SK-N-MC (cell line): Measurements from ENCODE around the gene TAAR9.

Experiments
- EZH2 ChIP-seq: fragments of 200-600 bp; sonication (generic); IDR thresholded peaks from one replicate; pipeline ENCODE4 v1.6.1; 2017; ENCODE audit warnings: antibody characterized with exemption
- FOXP2 ChIP-seq: optimal IDR thresholded peaks from 2 replicates; pipeline ENCODE3; 2011; ENCODE audit warnings: mild to moderate bottlenecking, moderate library complexity; ENCODE audit not compliant: insufficient read depth; ENCODE audit errors: extremely low read length, control extremely low read depth
- POLR2AphosphoS5 ChIP-seq: IDR thresholded peaks from 2 replicates; pipeline ENCODE4 v1.6.1; 2012; ENCODE audit warnings: mild to moderate bottlenecking, low read depth, low read length, borderline replicate concordance

GRCh38 chr6:132515386-132515785 is 22.7 kb upstream of the TAAR9 start:
- no peak for TF ChIP-seq POLR2AphosphoS5
- TF ChIP-seq EZH2 = no peak
- TF ChIP-seq FOXP2 = no peak
